Common myeloid progenitor, CD34-positive (primary cell): ENCODE results near the gene GAREM1.

Source experiments
- CTCF ChIA-PET: fragments of 350-600 bp; sonication (Branson Sonifier 250); formaldehyde crosslinking; loops from one replicate; lab custom pipeline; 2021; ENCODE audit warnings: antibody characterized with exemption; lab: Charles Lee
- POLR2A ChIA-PET: fragments of 350-600 bp; sonication (Branson Sonifier 250); formaldehyde crosslinking; loops from one replicate; lab custom pipeline; 2021; ENCODE audit warnings: antibody characterized with exemption; lab: Charles Lee
- DNase-seq, 3 donors: peaks; one replicate each; pipeline versions ENCODE4 v3.0.0 to v3.0.0-alpha.2; 2013
- H3K27ac ChIP-seq, 2 experiments: 1 replicate in 1 of 2; 2 replicates in 1 of 2; pipeline ENCODE4 v1.7.0; 2013; ENCODE audit warnings: inconsistent platforms in 2 of 2, low read length in 2 of 2, mild to moderate bottlenecking in 2 of 2, low read depth in 1 of 2, moderate library complexity in 1 of 2; ENCODE audit not compliant: severe bottlenecking in 2 of 2, insufficient read depth in 1 of 2, poor library complexity in 1 of 2
- H3K27me3 ChIP-seq, 5 experiments: replicated peaks in 2 of 5; 1 replicate in 3 of 5; 2 replicates in 2 of 5; pipeline versions ENCODE4 v1.6.1 to v1.7.0; 2013; ENCODE audit warnings: low read length in 4 of 5, mild to moderate bottlenecking in 2 of 5, moderate library complexity in 2 of 5, inconsistent platforms in 1 of 5; ENCODE audit not compliant: insufficient read depth in 5 of 5, control insufficient read depth in 4 of 5
- H3K36me3 ChIP-seq, 4 experiments: 1 replicate in 2 of 4; 2 replicates in 2 of 4; pipeline versions ENCODE4 v1.6.1 to v1.7.0; 2013; ENCODE audit warnings: low read length in 3 of 4, control low read depth in 1 of 4, mild to moderate bottlenecking in 1 of 4; ENCODE audit not compliant: control insufficient read depth in 4 of 4, insufficient read depth in 4 of 4
- H3K4me1 ChIP-seq, 4 experiments: 1 replicate in 3 of 4; 2 replicates in 1 of 4; pipeline versions ENCODE4 v1.6.1 to v1.7.1; 2013; ENCODE audit warnings: low read length in 3 of 4, mild to moderate bottlenecking in 3 of 4, control low read depth in 1 of 4, inconsistent platforms in 1 of 4, moderate library complexity in 1 of 4; ENCODE audit not compliant: control insufficient read depth in 4 of 4, insufficient read depth in 4 of 4; ENCODE audit errors: control extremely low read depth in 1 of 4
- H3K4me3 ChIP-seq, 7 experiments: 1 replicate in 4 of 7; 2 replicates in 3 of 7; pipeline versions ENCODE4 v1.5.1 to v1.7.0; 2013; ENCODE audit warnings: mild to moderate bottlenecking in 7 of 7, low read length in 6 of 7, moderate library complexity in 6 of 7, inconsistent platforms in 2 of 7, low read depth in 2 of 7, control low read depth in 1 of 7; ENCODE audit not compliant: insufficient read depth in 4 of 7, control insufficient read depth in 1 of 7; ENCODE audit errors: extremely low read depth in 1 of 7
- H3K9me3 ChIP-seq, 5 experiments: 1 replicate in 4 of 5; 2 replicates in 1 of 5; pipeline versions ENCODE4 v1.6.1 to v1.7.1; 2013; ENCODE audit warnings: low read length in 4 of 5, mild to moderate bottlenecking in 2 of 5, inconsistent platforms in 1 of 5, low read depth in 1 of 5, moderate library complexity in 1 of 5; ENCODE audit not compliant: control insufficient read depth in 4 of 5, insufficient read depth in 2 of 5; ENCODE audit errors: control extremely low read depth in 1 of 5
- WGBS: methylation state at CpG from one replicate; pipeline ENCODE4 v1.1.5; 2013; ENCODE audit not compliant: insufficient coverage; 5-methylcytosine and 5-hydroxymethylcytosine counted together

The GAREM1 gene

DNA sequence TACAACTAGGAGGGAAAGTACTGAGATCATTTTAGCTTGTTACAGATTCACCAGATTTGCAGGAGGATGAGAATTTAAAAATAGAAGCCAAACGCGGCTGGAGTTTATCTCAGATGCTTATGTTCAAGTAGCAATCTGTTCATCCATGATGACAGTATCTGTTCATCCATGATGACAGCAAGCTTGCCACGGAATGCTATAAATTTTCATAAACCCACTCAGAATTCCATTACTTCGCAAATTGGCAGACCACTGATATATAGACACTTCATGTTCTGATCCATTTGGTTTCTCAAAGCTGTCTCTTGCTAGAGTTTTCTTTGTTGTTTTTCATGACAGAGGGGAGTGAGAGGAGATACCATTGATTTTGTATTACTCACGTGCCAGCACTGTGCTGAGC is 84.2 kb downstream of the GAREM1 start:
- POLR2A ChIA-PET: no interaction called here
- CTCF ChIA-PET: no interaction called here
- peaks cover 0 to 5% (median 0%) of the 10 kb centered on the region in 4 experiments for H3K4me1 ChIP-seq
- H3K4me3 ChIP-seq: no peak overlapping the region
- no peak overlapping the region for H3K27ac ChIP-seq
- peaks cover 0 to 4% (median 0%) of the 10 kb centered on the region in 5 experiments for H3K27me3 ChIP-seq
- 90% methylated on average over 4 of the region's 5 CpGs for WGBS
- no peaks in the 10 kb centered on the region for H3K36me3 ChIP-seq
- no peaks in the 10 kb centered on the region for H3K9me3 ChIP-seq
- no peak for DNase-seq

GRCh38 chr18:32383050-32383819 is 87.4 kb downstream of the GAREM1 start:
- ChIA-PET POLR2A (no interaction called here), CTCF (interaction anchor here (0.9 to 1.9 kb wide), 3 partner anchors 8 to 15 kb away, joined by 3 to 4 read pairs (median 3); no protein-coding TSS in a partner anchor)
- no peak for DNase-seq
- WGBS: 100% methylated on average over 3 of the region's 4 CpGs
- H3K4me3 ChIP-seq: no peak overlapping the region
- no peaks in the 10 kb centered on the region for H3K4me1 ChIP-seq
- no peak overlapping the region for H3K27ac ChIP-seq
- no peaks in the 10 kb centered on the region for H3K36me3 ChIP-seq
- H3K27me3 ChIP-seq: peaks cover 0 to 7% (median 0%) of the 10 kb centered on the region in 5 experiments
- H3K9me3 ChIP-seq: no peaks in the 10 kb centered on the region

DNA sequence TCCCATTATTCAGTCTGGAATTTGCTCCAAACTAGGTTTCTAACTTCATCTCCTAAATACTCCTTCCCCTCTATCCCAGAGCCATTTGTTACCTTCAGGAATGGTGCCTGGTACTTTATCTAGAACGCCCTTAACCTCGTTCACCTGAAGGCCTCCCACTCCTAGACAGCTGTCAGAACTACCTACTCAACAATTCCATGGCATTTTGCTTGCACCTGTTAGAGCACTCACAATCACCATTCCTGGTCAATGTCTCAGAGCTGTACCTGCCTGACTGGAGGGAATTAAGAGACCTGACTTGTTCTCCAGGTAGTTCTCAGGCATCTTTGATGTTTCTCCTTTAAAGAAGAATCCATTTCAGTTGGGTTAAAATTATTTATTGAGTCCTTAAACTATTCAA is 88.9 kb downstream of the GAREM1 start:
- peaks cover 0 to 7% (median 0%) of the 10 kb centered on the region in 5 experiments for H3K27me3 ChIP-seq
- POLR2A ChIA-PET: no interaction called here
- WGBS: 100% methylated on average over 1 of the region's 2 CpGs

GRCh38 chr18:32380559-32380958 is 90.1 kb downstream of the GAREM1 start:
- peak; percentile 9 to 18 (median 14) for DNase-seq
- Histone ChIP-seq H3K27ac (no peak overlapping the region), H3K36me3 (no peaks in the 10 kb centered on the region), H3K27me3 (peaks cover 0 to 7% (median 0%) of the 10 kb centered on the region in 5 experiments), H3K9me3 (no peaks in the 10 kb centered on the region), H3K4me3 (no peak overlapping the region), H3K4me1 (no peaks in the 10 kb centered on the region)
- WGBS: no CpG with 5 or more reads among the region's 1 CpG
- CTCF ChIA-PET: no interaction called here
- POLR2A ChIA-PET: no interaction called here

More for the DNA sequence above, 88.9 kb downstream of the GAREM1 start:
- no peaks in the 10 kb centered on the region for H3K36me3 ChIP-seq
- no peak overlapping the region for H3K4me3 ChIP-seq
- CTCF ChIA-PET: no interaction called here
- H3K4me1 ChIP-seq: no peaks in the 10 kb centered on the region
- H3K27ac ChIP-seq: no peak overlapping the region
- no peaks in the 10 kb centered on the region for H3K9me3 ChIP-seq
- no peak for DNase-seq

DNA sequence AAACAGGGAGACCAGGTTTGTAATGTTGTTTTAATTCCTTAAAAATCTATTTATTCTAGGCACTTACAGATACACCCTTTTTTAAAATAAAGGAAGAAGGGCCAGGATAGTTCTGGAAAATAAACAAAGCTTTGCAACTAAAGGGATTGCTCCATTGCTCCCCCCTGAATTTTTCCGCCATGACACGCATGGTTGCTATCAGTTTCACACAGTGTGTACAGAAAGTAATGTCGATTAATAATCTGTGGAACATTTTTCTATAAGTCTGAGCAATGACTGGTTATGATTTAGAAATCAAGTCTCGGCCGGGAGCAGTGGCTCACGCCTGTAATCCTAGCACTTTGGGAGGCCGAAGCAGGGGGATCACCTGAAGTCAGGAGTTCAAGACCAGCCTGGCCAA is 90.8 kb downstream of the GAREM1 start:
- H3K4me3 ChIP-seq: no peak overlapping the region
- H3K36me3 ChIP-seq: no peaks in the 10 kb centered on the region
- no peak overlapping the region for H3K27ac ChIP-seq
- ChIA-PET CTCF (no interaction called here), POLR2A (interaction anchor here (0.7 kb wide), 1 partner anchor 899 kb away, joined by 4 read pairs; no protein-coding TSS in a partner anchor)
- 97% methylated on average over 6 of the region's 7 CpGs for WGBS
- H3K27me3 ChIP-seq: peaks cover 0 to 7% (median 0%) of the 10 kb centered on the region in 5 experiments
- no peaks in the 10 kb centered on the region for H3K9me3 ChIP-seq
- H3K4me1 ChIP-seq: no peaks in the 10 kb centered on the region
- no peak for DNase-seq

GRCh38 chr18:32378705-32379104 is 92.0 kb downstream of the GAREM1 start:
- no peaks in the 10 kb centered on the region for H3K4me1 ChIP-seq
- no peak for DNase-seq
- no peak overlapping the region for H3K4me3 ChIP-seq
- peaks cover 0 to 7% (median 0%) of the 10 kb centered on the region in 5 experiments for H3K27me3 ChIP-seq
- no peaks in the 10 kb centered on the region for H3K36me3 ChIP-seq
- no peak overlapping the region for H3K27ac ChIP-seq
- 94% methylated on average over 3 of the region's 4 CpGs for WGBS
- POLR2A ChIA-PET: no interaction called here
- CTCF ChIA-PET: no interaction called here
- H3K9me3 ChIP-seq: no peaks in the 10 kb centered on the region

DNA sequence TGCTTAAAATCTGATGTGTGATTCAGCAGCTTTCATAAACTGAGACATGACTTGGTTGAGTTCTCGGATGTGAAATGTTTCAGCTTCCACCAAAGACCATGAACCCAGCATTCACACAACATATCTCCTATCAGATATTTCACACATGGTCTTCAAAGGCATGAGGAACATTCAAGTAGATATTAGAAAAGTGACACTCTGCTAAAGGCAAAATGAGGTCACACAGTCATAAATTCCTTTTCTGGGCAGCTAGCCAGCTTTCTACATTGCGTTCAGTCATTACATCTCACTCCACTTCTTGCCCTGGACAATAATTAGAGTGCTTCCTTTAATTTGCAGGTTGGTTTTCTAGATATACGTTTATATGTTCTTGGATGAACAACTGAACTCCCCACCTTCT is 96.7 kb downstream of the GAREM1 start:
- CTCF ChIA-PET: interaction anchor here (1.1 kb wide), 1 partner anchor 113 kb away, joined by 3 read pairs; no protein-coding TSS in a partner anchor
- H3K9me3 ChIP-seq: no peaks in the 10 kb centered on the region
- 40% methylated on average over 2 of the region's 3 CpGs for WGBS

More for the DNA sequence above, 96.7 kb downstream of the GAREM1 start:
- H3K36me3 ChIP-seq: no peaks in the 10 kb centered on the region
- H3K27me3 ChIP-seq: peaks cover 0 to 3% (median 0%) of the 10 kb centered on the region in 5 experiments
- no peak overlapping the region for H3K27ac ChIP-seq
- peak in 2 of 3 donors; percentile 53 to 58 for DNase-seq
- POLR2A ChIA-PET: no interaction called here
- H3K4me3 ChIP-seq: no peak overlapping the region
- H3K4me1 ChIP-seq: no peaks in the 10 kb centered on the region
